H9 (cell line): Measurements from ENCODE around the gene CIT. TPM values are rescaled to one million over a fixed set of nuclear protein-coding genes. Genes with fewer than 3 reads are reported as not detected.

ENCODE experiments used
- DNase-seq: peaks from one replicate; pipeline ENCODE4 v3.0.0-alpha.2; 2017
- H2AFZ ChIP-seq: one replicate; pipeline ENCODE4 v1.6.1; 2013; ENCODE audit warnings: mild to moderate bottlenecking, low read length, control low read depth, moderate library complexity
- H2AK5ac ChIP-seq: 2 replicates; pipeline ENCODE4 v1.6.1; 2013; ENCODE audit warnings: low read length, control low read depth, mixed read lengths; ENCODE audit not compliant: insufficient read length
- H2BK120ac ChIP-seq: one replicate; pipeline ENCODE4 v1.6.1; 2013; ENCODE audit warnings: low read depth, mild to moderate bottlenecking, low read length, control low read depth, inconsistent platforms; ENCODE audit not compliant: poor library complexity, severe bottlenecking
- H2BK12ac ChIP-seq: 2 replicates; pipeline ENCODE4 v1.6.1; 2013; ENCODE audit warnings: low read length, control low read depth, mixed read lengths, low read depth; ENCODE audit not compliant: insufficient read length
- H2BK15ac ChIP-seq: 2 replicates; pipeline ENCODE4 v1.6.1; 2013; ENCODE audit warnings: low read depth, low read length, control low read depth
- H2BK20ac ChIP-seq: one replicate; pipeline ENCODE4 v1.6.1; 2013; ENCODE audit warnings: low read depth, mild to moderate bottlenecking, low read length, control low read depth, inconsistent platforms; ENCODE audit not compliant: poor library complexity, severe bottlenecking
- H2BK5ac ChIP-seq: 2 replicates; pipeline ENCODE4 v1.6.1; 2013; ENCODE audit warnings: low read length, control low read depth, mixed read lengths; ENCODE audit not compliant: insufficient read length
- H3K14ac ChIP-seq: 2 replicates; pipeline ENCODE4 v1.6.1; 2013; ENCODE audit warnings: low read length, control low read depth; ENCODE audit not compliant: insufficient read depth
- H3K18ac ChIP-seq: 2 replicates; pipeline ENCODE4 v1.6.1; 2013; ENCODE audit warnings: low read depth, mild to moderate bottlenecking, mixed read lengths, low read length, control low read depth; ENCODE audit not compliant: insufficient read length
- H3K23ac ChIP-seq: 2 replicates; pipeline ENCODE4 v1.6.1; 2013; ENCODE audit warnings: low read length, control low read depth, mixed read lengths, low read depth; ENCODE audit not compliant: insufficient read length
- H3K23me2 ChIP-seq: 2 replicates; pipeline ENCODE4 v1.6.1; 2013; ENCODE audit warnings: low read depth, mild to moderate bottlenecking, mixed read lengths, low read length, control low read depth; ENCODE audit not compliant: insufficient read length, poor library complexity, severe bottlenecking
- H3K27ac ChIP-seq: 2 replicates; pipeline ENCODE4 v1.5.1; 2013; ENCODE audit warnings: low read length, control low read depth, mixed read lengths, low read depth; ENCODE audit not compliant: insufficient read length
- H3K27me3 ChIP-seq: 2 replicates; pipeline ENCODE4 v1.6.1; 2013; ENCODE audit warnings: low read length, control low read depth, inconsistent platforms; ENCODE audit not compliant: insufficient read depth
- H3K4ac ChIP-seq: 2 replicates; pipeline ENCODE4 v1.6.1; 2013; ENCODE audit warnings: low read depth, mild to moderate bottlenecking, control low read depth, inconsistent platforms, low read length, moderate library complexity
- H3K4me1 ChIP-seq: 2 replicates; pipeline ENCODE4 v1.6.1; 2013; ENCODE audit warnings: low read length, control low read depth, inconsistent platforms; ENCODE audit not compliant: insufficient read depth
- H3K4me2 ChIP-seq: 2 replicates; pipeline ENCODE4 v1.6.1; 2013; ENCODE audit warnings: low read length, control low read depth, mixed read lengths; ENCODE audit not compliant: insufficient read length, insufficient read depth
- H3K56ac ChIP-seq: 2 replicates; pipeline ENCODE4 v1.6.1; 2013; ENCODE audit warnings: low read depth, mild to moderate bottlenecking, mixed read lengths, low read length, control low read depth; ENCODE audit not compliant: insufficient read length
- H3K79me1 ChIP-seq: 2 replicates; pipeline ENCODE4 v1.6.1; 2013; ENCODE audit warnings: low read depth, mild to moderate bottlenecking, moderate library complexity, low read length, control low read depth, inconsistent platforms; ENCODE audit not compliant: insufficient read depth, poor library complexity, severe bottlenecking
- H3K79me2 ChIP-seq: 2 replicates; pipeline ENCODE4 v1.6.1; 2013; ENCODE audit warnings: low read length, control low read depth, inconsistent platforms; ENCODE audit not compliant: insufficient read depth
- H3K9ac ChIP-seq: 2 replicates; pipeline ENCODE4 v1.6.1; 2013; ENCODE audit warnings: low read length, control low read depth, mixed read lengths; ENCODE audit not compliant: insufficient read length; ENCODE audit errors: extremely low read depth
- H3K9me3 ChIP-seq: one replicate; pipeline ENCODE4 v1.6.1; 2013; ENCODE audit warnings: low read depth, low read length, inconsistent platforms; ENCODE audit not compliant: control insufficient read depth
- H3T11ph ChIP-seq: one replicate; pipeline ENCODE4 v1.6.1; 2013; ENCODE audit warnings: mild to moderate bottlenecking, low read length, control low read depth, inconsistent platforms
- H4K20me1 ChIP-seq: one replicate; pipeline ENCODE4 v1.6.1; 2013; ENCODE audit not compliant: control insufficient read depth, insufficient read length, insufficient read depth
- H4K5ac ChIP-seq: 2 replicates; pipeline ENCODE4 v1.6.1; 2013; ENCODE audit warnings: low read depth, mild to moderate bottlenecking, mixed read lengths, low read length, control low read depth; ENCODE audit not compliant: insufficient read length
- H4K8ac ChIP-seq: replicated peaks from 2 replicates; pipeline ENCODE4 v1.6.1; 2013; ENCODE audit warnings: low read length, control low read depth, mixed read lengths, low read depth; ENCODE audit not compliant: insufficient read length
- H4K91ac ChIP-seq: 2 replicates; pipeline ENCODE4 v1.6.1; 2013; ENCODE audit warnings: low read depth, mild to moderate bottlenecking, moderate library complexity, mixed read lengths, low read length, control low read depth; ENCODE audit not compliant: insufficient read length
- H3K27ac Mint-ChIP-seq, 3 experiments: 2 replicates in 2 of 3; 3 replicates in 1 of 3; pipeline ENCODE4 v1.8.0; 2020 to 2021; ENCODE audit warnings: mixed read lengths in 3 of 3, mild to moderate bottlenecking in 1 of 3, moderate library complexity in 1 of 3
- H3K27me3 Mint-ChIP-seq: 2 replicates; pipeline ENCODE4 v1.8.0; 2021; ENCODE audit warnings: low read depth, mild to moderate bottlenecking, moderate library complexity, mixed read lengths
- H3K36me3 Mint-ChIP-seq, 3 experiments: 2 replicates in 2 of 3; 3 replicates in 1 of 3; pipeline ENCODE4 v1.8.0; 2020 to 2021; ENCODE audit warnings: low read depth in 3 of 3, mixed read lengths in 3 of 3; ENCODE audit not compliant: insufficient read depth in 1 of 3
- H3K4me1 Mint-ChIP-seq, 2 experiments: 2 replicates each; pipeline ENCODE4 v1.8.0; 2020; ENCODE audit warnings: mixed read lengths in 2 of 2
- H3K4me3 Mint-ChIP-seq, 2 experiments: 2 replicates in 1 of 2; 3 replicates in 1 of 2; pipeline ENCODE4 v1.8.0; 2020 to 2021; ENCODE audit warnings: mild to moderate bottlenecking in 2 of 2, mixed read lengths in 2 of 2, moderate library complexity in 1 of 2
- H3K9me3 Mint-ChIP-seq, 2 experiments: 2 replicates in 1 of 2; 3 replicates in 1 of 2; pipeline ENCODE4 v1.8.0; 2020; ENCODE audit warnings: mild to moderate bottlenecking in 2 of 2, mixed read lengths in 2 of 2, moderate library complexity in 1 of 2
- CTCF ChIP-seq: fragments of 200-600 bp; sonication (generic); conservative IDR thresholded peaks from 3 replicates; pipeline ENCODE4 v1.8.0; 2021; ENCODE audit warnings: antibody characterized with exemption, mild to moderate bottlenecking
- WGBS: extraction: QIAGEN DNeasy Blood & Tissue Kit; methylation state at CpG from one replicate; pipeline ENCODE4 v1.1.7; 2013; ENCODE audit warnings: missing lambda C conversion rate, low lambda C conversion rate, mixed read lengths; ENCODE audit not compliant: insufficient read length; ENCODE audit errors: extremely low coverage; 5-methylcytosine and 5-hydroxymethylcytosine counted together
- total RNA-seq: library from RNA; stranded (reverse); gene quantifications from 2 replicates; pipeline ENCODE4 v1.2.1, GENCODE V29; 2021

The CIT gene
- total RNA-seq, 1 experiment from 2014 or later = 55.3 TPM

DNA sequence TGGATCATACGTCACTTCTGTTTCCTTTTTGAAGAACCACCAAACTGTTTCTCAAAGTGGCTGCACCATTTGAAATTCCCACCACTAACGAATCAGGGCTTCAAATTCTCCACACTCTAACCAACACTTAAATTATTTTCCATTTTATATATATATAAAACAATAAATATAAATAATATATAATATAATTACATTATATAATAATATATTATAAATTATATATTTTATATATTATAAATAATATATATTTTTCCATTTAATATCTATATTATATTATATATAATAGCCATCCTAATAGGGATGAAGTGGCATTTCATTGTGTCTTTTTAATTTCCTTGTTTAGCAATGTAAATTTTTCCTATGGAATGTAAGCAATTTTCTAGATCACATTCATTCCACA lies 24.6 kb upstream of the CIT start:
- no peaks in the 10 kb centered on the region; a peak in 1 of 4 replicates for H3K4me1 Mint-ChIP-seq
- H3K9me3 Mint-ChIP-seq = no peaks in the 10 kb centered on the region
- Histone ChIP-seq H3K56ac (no peak overlapping the region), H2BK12ac (no peak overlapping the region), H2BK15ac (no peak overlapping the region), H2BK20ac (no peak overlapping the region), H4K5ac (no peak overlapping the region), H3K27me3 (no peaks in the 10 kb centered on the region), H3K27ac (no peak overlapping the region), H3K23ac (no peak overlapping the region), H3K9ac (no peak overlapping the region), H3K4me1 (no peaks in the 10 kb centered on the region), H4K8ac (no peak overlapping the region), H4K20me1 (no peaks in the 10 kb centered on the region), H3K23me2 (no peaks in the 10 kb centered on the region), H2BK5ac (no peak overlapping the region), H2BK120ac (no peak overlapping the region), H3K79me2 (no peaks in the 10 kb centered on the region), H3T11ph (no peak overlapping the region), H3K14ac (no peak overlapping the region), H3K4me2 (no peak overlapping the region), H2AFZ (no peak overlapping the region), H3K9me3 (no peaks in the 10 kb centered on the region), H3K18ac (no peak overlapping the region), H2AK5ac (no peak overlapping the region), H4K91ac (no peak overlapping the region), H3K4ac (no peak overlapping the region), H3K79me1 (no peaks in the 10 kb centered on the region)
- H3K4me3 Mint-ChIP-seq = no peak overlapping the region
- H3K27me3 Mint-ChIP-seq = no peaks in the 10 kb centered on the region
- WGBS = 100% methylated on average over 1 of the region's 2 CpGs
- no peak for DNase-seq
- TF ChIP-seq CTCF = no peak
- H3K27ac Mint-ChIP-seq = no peak overlapping the region
- no peaks in the 10 kb centered on the region for H3K36me3 Mint-ChIP-seq
